Prostate gland (tissue), 2 donors: ENCODE data around the gene POLE.

Experiments used
- CTCF ChIP-seq, 4 experiments: fragments of 200-600 bp in 2 of 4; fragments of 450-650 bp in 2 of 4; sonication (generic) in 2 of 4; IDR thresholded peaks; 1 replicate in 3 of 4; 2 replicates in 1 of 4; pipeline ENCODE4 v1.5.1; 2016 to 2019; ENCODE audit warnings: antibody characterized with exemption in 4 of 4, mild to moderate bottlenecking in 2 of 4, moderate library complexity in 2 of 4
- POLR2A ChIP-seq: fragments of 450-650 bp; IDR thresholded peaks from one replicate; pipeline ENCODE4 v1.6.1; 2016; ENCODE audit warnings: antibody characterized with exemption, mild to moderate bottlenecking
- POLR2AphosphoS5 ChIP-seq: sonication (generic); formaldehyde crosslinking; IDR thresholded peaks from one replicate; pipeline ENCODE4 v1.6.1; 2017; ENCODE audit warnings: antibody characterized with exemption

DNA sequence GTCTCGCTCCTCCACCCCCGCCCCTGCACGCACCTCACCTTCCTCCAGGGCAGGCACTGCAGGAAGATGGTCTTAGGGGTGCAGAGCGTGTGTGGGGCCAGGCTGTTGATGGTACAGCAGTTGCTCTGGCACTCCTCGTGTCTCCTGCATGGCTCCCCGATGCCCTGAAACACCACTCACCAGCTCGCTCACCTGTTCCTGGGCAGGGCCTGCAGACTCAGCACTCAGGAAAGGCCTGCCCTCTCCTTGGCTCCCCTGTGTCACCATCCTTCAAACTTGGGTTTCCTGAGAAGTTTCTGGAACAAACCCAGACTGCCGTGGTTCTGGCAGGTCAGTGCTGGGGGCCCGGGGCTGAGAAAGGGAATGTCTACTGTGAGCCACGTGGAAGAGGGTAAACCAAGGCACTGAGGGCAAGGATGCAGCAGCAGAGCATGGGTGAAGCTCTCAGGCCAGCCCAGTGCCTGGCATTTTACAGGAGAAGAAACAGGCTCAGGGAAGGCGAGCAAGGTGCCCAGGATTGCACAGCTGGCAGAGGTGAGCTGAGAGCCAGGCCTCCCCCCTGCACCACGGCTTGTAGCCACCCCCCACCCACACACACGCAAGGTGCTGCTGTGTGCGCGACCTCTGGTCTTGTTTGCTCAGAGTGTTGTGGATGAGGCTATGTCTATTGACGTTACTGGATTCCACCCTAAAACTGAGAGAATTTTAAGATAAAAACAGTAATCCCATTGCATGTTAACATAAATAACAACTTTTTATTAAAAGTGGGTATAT, 82.3 kb downstream of the POLE start:
- TF ChIP-seq CTCF (IDR thresholded peaks at IDR 0.05): no peak
- TF ChIP-seq POLR2AphosphoS5: no peak
- no peak for TF ChIP-seq POLR2A
